Body of pancreas (tissue), 4 donors: Measurements from ENCODE around the gene EED. TPM values are rescaled to one million over a fixed set of nuclear protein-coding genes. Genes with fewer than 3 reads are reported as not detected.

Experiments
- ATAC-seq: fragments of 150-250 bp; one replicate; pipeline ENCODE4 v1.9.1; 2016
- DNase-seq, 4 donors: peaks; one replicate each; pipeline ENCODE4 v3.0.0-alpha.2; 2019
- H3K27ac ChIP-seq, 4 donors: fragments of 200-600 bp; sonication (generic); 1 replicate in 3 of 4; 2 replicates in 1 of 4; pipeline versions ENCODE4 v1.5.1 to v1.6.1; 2016 to 2019; ENCODE audit warnings: mild to moderate bottlenecking in 1 of 4, mixed read lengths in 1 of 4, moderate library complexity in 1 of 4
- H3K27me3 ChIP-seq, 2 donors: fragments of 200-600 bp; sonication (generic); one replicate each; pipeline ENCODE4 v1.6.0; 2016; ENCODE audit warnings: mild to moderate bottlenecking in 1 of 2
- H3K36me3 ChIP-seq, 2 donors: fragments of 200-600 bp; sonication (generic); replicated peaks in 1 of 2; 2 replicates each; pipeline ENCODE4 v1.5.1; 2016; ENCODE audit warnings: low read depth in 2 of 2; ENCODE audit not compliant: insufficient read depth in 1 of 2
- H3K4me1 ChIP-seq: fragments of 200-600 bp; sonication (generic); one replicate; pipeline ENCODE4 v1.6.0; 2016
- H3K4me3 ChIP-seq, 2 donors: fragments of 200-600 bp; sonication (generic); 1 replicate in 1 of 2; 2 replicates in 1 of 2; pipeline ENCODE4 v1.5.1; 2016 to 2019
- H3K9me3 ChIP-seq, 3 donors: fragments of 200-600 bp; sonication (generic); 1 replicate in 2 of 3; 2 replicates in 1 of 3; pipeline ENCODE4 v1.5.1; 2016
- POLR2A ChIP-seq, 3 donors: fragments of 450-650 bp; IDR thresholded peaks; one replicate each; pipeline ENCODE4 v1.6.1; 2016; ENCODE audit warnings: antibody characterized with exemption in 3 of 3, mild to moderate bottlenecking in 2 of 3
- WGBS, 2 donors: methylation state at CpG; one replicate each; pipeline ENCODE4 v1.1.5; 2017; 5-methylcytosine and 5-hydroxymethylcytosine counted together
- intact Hi-C: fragments of 100-400 bp; cut with DNase I; formaldehyde crosslinking; loops from one replicate; pipeline ENCODE4 v1.15.1; 2023
- total RNA-seq, 2 donors: library from RNA; depleted of rRNA; stranded (reverse); fragments of >200 nt; gene quantifications; one replicate each; pipeline ENCODE4 v1.1.0, GENCODE V29; 2016
- TF ChIP-seq, protein P1 (sequence below), 7 experiments: fragments of 450-650 bp in 4 of 7; fragments of 200-600 bp in 3 of 7; sonication (generic) in 3 of 7; IDR thresholded peaks; one replicate each; pipeline ENCODE4 v1.5.1; 2016 to 2019; ENCODE audit warnings: antibody characterized with exemption in 7 of 7

EED gene
- total RNA-seq, 2 donors from 2014 or later = 14.5 to 20.1 TPM

DNA sequence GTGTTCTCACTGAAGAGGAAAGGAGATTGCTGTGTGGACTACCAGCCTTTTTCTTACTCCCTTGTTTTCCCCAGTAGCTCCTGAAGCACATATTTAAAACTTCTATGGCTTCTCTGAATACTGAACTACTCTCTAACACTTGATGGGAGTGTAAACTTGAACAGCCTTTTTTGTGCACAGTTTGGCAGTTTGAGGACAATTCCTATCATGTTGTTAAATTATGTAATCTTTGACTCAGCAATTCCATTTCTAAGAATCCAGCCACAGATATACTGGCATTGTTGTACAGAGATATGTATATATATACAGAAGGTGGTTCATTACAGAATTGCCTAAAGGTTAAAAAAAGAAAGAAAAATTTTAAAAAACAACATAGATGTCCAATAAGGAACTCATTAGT lies 47.1 kb upstream of the EED start:
- no peak for ATAC-seq
- no peak overlapping the region for H3K27ac ChIP-seq
- no peak overlapping the region for H3K4me3 ChIP-seq
- TF ChIP-seq, protein P1, sequence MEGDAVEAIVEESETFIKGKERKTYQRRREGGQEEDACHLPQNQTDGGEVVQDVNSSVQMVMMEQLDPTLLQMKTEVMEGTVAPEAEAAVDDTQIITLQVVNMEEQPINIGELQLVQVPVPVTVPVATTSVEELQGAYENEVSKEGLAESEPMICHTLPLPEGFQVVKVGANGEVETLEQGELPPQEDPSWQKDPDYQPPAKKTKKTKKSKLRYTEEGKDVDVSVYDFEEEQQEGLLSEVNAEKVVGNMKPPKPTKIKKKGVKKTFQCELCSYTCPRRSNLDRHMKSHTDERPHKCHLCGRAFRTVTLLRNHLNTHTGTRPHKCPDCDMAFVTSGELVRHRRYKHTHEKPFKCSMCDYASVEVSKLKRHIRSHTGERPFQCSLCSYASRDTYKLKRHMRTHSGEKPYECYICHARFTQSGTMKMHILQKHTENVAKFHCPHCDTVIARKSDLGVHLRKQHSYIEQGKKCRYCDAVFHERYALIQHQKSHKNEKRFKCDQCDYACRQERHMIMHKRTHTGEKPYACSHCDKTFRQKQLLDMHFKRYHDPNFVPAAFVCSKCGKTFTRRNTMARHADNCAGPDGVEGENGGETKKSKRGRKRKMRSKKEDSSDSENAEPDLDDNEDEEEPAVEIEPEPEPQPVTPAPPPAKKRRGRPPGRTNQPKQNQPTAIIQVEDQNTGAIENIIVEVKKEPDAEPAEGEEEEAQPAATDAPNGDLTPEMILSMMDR (IDR thresholded peaks at IDR 0.05) = no peak
- no peak for TF ChIP-seq POLR2A (IDR thresholded peaks at IDR 0.05)
- intact Hi-C loops = loop anchor here (10.0 kb wide), 1 partner anchor 153 kb away; no protein-coding TSS in a partner anchor
- no peaks in the 10 kb centered on the region for H3K36me3 ChIP-seq
- H3K9me3 ChIP-seq = no peaks in the 10 kb centered on the region
- DNase-seq = no peak
- H3K4me1 ChIP-seq = peaks cover 9% of the 10 kb centered on the region
- H3K27me3 ChIP-seq = no peaks in the 10 kb centered on the region

DNA sequence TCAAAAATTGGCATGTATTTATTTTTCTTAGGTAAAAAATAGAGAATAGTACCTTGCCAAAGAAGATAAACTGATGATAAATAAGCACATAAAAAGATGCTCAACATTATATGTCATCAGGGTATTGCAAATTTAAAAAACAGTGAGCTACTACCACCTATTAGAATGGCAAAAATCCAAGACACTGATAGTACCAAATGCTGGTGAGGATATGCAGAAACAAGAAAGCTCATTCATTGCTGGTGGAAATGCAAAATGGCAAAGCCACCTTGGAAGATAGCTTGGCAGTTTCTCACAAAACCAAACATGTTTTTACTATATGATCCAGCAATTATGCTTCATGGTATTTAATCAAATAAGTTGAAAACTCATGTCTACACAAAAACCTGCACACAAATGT lies 46.4 kb upstream of the EED start:
- ATAC-seq = no peak
- intact Hi-C loops = loop anchor here (10.0 kb wide), 1 partner anchor 153 kb away; no protein-coding TSS in a partner anchor
- Histone ChIP-seq H3K4me1 (peaks cover 3% of the 10 kb centered on the region), H3K36me3 (no peaks in the 10 kb centered on the region), H3K27me3 (no peaks in the 10 kb centered on the region), H3K9me3 (no peaks in the 10 kb centered on the region), H3K4me3 (no peak overlapping the region), H3K27ac (no peak overlapping the region)
- no peak for TF ChIP-seq POLR2A (IDR thresholded peaks at IDR 0.05)
- TF ChIP-seq, protein P1 (IDR thresholded peaks at IDR 0.05) = no peak
- no peak for DNase-seq

- Histone ChIP-seq H3K4me3 (no peak overlapping the region), H3K36me3 (no peaks in the 10 kb centered on the region), H3K9me3 (no peaks in the 10 kb centered on the region), H3K27me3 (no peaks in the 10 kb centered on the region), H3K27ac (no peak overlapping the region), H3K4me1 (no peaks in the 10 kb centered on the region)
- TF ChIP-seq POLR2A (IDR thresholded peaks at IDR 0.05) = no peak
- TF ChIP-seq, protein P1 (IDR thresholded peaks at IDR 0.05) = no peak
- ATAC-seq (no peak), DNase-seq (no peak)
- intact Hi-C loops = loop anchor here (10.0 kb wide), 1 partner anchor 155 kb away; no protein-coding TSS in a partner anchor
- WGBS, 2 donors = 96 to 100% methylated on average over 1 of the region's 1 CpG
Measured at GRCh38 chr11:86199354-86199753, 45.2 kb upstream of the EED start.

DNA sequence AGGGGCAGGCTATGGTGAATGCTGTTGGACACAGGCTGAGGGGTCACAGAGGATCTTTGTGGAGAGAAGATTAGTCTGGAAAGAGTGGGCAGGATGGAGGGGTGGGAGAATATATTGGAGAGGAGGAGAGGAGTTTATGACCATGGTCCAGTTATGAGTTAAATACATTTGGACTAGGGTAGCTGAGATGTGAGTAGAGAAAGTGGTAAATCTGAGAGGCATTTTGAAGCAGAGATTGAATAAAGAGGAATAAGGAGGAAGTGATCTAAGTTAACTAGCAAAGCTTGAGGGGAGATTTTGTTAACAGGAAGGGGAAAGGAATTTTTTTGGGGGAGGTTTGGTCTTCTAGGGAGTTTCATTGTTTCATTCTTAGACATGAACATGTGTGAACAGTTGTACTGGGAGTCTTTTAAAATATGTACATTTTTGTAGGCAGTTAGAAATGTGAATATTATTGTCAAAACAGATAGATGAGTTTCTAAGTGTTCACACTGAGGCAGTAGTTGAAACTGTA lies 43.1 kb upstream of the EED start:
- TF ChIP-seq POLR2A (IDR thresholded peaks at IDR 0.05) = no peak
- TF ChIP-seq, protein P1 (IDR thresholded peaks at IDR 0.05) = no peak
- Histone ChIP-seq H3K27me3 (no peaks in the 10 kb centered on the region), H3K27ac (peak overlapping the region in 1 of 4 donors; percentile 64), H3K4me1 (no peaks in the 10 kb centered on the region), H3K36me3 (no peaks in the 10 kb centered on the region), H3K9me3 (no peaks in the 10 kb centered on the region), H3K4me3 (no peak overlapping the region)
- DNase-seq (no peak), ATAC-seq (no peak)
- intact Hi-C loops = no loop called here

DNA sequence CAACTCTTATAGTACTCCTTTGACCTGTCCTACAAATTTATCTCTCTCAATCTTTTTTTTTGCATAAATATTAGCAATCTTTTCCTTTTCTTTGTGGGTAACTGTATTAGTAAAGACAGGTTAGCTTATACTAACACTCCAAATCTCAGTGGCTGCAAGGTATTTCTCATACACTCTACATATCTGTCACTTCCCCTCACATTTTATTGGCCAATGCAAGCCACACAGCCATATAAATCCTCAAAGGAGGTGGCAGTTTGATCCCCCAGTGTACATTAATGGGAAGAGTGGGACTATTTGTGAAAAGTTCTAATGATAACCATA lies 42.6 kb upstream of the EED start:
- H3K27ac ChIP-seq = peak overlapping the region in 1 of 4 donors; percentile 64
- no peaks in the 10 kb centered on the region for H3K4me1 ChIP-seq
- ATAC-seq (no peak), DNase-seq (no peak)
- no peaks in the 10 kb centered on the region for H3K9me3 ChIP-seq
- no peaks in the 10 kb centered on the region for H3K36me3 ChIP-seq
- TF ChIP-seq, protein P1 (IDR thresholded peaks at IDR 0.05) = no peak
- no peak for TF ChIP-seq POLR2A (IDR thresholded peaks at IDR 0.05)
- no peak overlapping the region for H3K4me3 ChIP-seq
- intact Hi-C loops = no loop called here
- no peaks in the 10 kb centered on the region for H3K27me3 ChIP-seq
